Ecto neural progenitor cell (in vitro differentiated cells): Measurements from ENCODE around the gene PDS5A.
"Not testable (repeated sequence)": the region's sequence is repeated elsewhere in the genome, so short reads cannot be mapped to it uniquely, and the experiment has no call there.

Experiments used
- DNase-seq: peaks from one replicate; pipeline ENCODE4 v3.0.0-alpha.2; 2018; ENCODE audit warnings: low spot score

PDS5A gene

GRCh38 chr4:39977489-39978377 lies at the start of gene PDS5A:
Gene PDS5A, minus strand, starts transcription at chr4:39977911. Its CDS starts 1,334 bp downstream, at chr4:39976577.
- DNase-seq: peak; percentile 91

GRCh38 chr4:40024049-40024448 lies 46.3 kb upstream of the PDS5A start:
- DNase-seq: not testable (repeated sequence)

DNA sequence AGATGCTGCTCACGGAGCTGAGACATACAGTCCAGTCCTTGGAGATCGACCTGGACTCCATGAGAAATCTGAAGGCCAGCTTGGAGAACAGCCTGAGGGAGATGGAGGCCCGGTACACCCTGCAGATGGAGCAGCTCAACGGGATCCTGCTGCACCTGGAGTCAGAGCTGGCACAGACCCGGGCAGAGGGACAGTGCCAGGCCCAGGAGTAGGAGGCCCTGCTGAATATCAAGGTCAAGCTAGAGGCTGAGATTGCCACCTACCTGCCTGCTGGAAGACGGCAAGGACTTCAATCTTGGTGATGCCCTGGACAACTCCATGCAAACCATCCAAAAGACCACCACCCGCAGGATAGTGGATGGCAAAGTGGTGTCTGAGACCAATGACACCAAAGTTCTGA lies 43.4 kb upstream of the PDS5A start:
- DNase-seq: not testable (repeated sequence)

DNA sequence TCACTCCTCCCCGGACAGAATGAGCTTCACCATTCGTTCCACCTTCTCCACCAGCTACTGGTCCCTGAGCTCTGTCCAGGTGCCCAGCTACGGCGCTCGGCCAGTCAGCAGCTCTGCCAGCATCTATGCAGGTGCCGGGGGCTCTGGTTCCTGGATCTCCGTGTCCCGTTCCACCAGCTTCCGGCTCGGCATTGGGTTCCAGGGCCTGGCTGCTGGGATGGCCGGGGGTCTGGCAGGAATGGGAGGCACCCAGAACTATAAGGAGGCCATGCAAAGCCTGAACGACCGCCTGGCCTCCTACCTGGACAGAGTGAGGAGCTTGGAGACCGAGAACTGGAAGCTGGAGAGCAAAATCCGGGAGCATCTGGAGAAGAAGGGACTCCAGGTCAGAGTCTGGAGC lies 42.5 kb upstream of the PDS5A start:
- DNase-seq: no peak

DNA sequence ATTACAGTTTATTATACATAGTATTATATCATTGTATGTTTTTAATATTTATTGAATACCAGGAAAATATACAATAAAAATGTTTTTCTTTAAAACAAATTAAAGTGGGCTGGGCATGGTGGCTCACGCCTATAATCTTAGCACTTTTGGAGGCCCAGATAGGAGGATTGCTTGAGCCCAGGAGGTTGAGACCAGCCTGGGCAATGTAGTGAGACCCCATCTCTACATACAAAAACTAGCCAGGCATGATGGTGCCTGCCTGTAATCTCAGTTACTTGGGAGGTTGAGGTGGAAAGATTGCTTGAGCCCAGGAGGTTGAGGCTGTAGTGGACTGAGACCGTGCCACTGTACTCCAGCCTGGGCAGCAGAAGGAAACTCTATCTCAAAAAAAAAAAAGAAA lies 38.3 kb upstream of the PDS5A start:
- no peak for DNase-seq

- DNase-seq: no peak
Measured at GRCh38 chr4:40003986-40004385, 26.3 kb upstream of the PDS5A start.

- DNase-seq: no peak
Measured at GRCh38 chr4:40000711-40001110, 23.0 kb upstream of the PDS5A start.

DNA sequence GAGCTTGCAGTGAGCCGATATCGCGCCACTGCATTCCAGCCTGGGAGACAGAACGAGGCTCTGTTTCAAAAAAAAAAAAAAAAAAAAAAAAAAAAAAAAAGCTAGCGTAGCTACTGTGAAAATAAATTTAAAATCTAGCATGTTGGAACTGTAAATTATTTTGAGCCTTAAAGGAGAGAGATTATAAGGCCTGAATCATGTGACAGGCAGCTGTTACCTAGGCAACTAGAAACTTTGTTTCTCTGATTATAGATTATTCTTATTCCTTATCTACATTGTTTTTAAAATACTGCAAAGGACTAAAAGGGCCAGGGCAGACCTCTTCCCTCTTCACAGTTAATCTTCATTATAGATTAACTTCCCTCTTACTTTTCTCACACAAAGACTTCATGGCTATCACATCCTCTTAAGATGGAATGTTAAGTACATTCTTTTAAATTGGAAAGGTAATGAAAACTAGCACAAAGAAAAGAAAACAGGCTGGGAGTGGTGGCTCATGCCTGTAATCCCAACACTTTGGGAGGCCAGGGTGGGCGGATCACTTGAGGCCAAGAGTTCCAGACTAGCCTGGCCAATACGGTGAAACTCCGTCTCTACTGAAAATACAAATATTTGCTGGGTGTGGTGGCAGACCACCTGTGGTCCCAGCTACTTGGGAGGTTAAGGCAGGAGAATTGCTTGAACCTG lies 21.1 kb upstream of the PDS5A start:
- no peak for DNase-seq

DNA sequence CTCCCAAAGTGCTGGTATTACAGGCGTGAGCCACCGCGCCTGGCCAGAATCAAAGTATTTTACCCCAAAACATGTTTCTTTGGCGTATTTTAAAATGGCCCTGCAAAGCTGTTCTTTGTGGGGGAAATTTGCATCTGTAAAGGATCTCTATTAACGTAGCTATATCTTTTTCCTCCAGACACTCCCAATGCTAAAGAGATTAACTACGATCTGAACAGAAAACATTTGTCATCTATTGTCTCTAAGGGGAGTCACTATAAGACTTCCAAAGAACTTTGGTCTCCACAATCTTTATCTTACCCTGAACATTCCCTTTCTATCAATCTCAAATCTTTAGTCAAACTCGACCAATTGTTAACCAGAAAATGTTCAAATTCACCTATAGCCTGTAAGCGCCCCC lies 19.1 kb upstream of the PDS5A start:
- DNase-seq: no peak

DNA sequence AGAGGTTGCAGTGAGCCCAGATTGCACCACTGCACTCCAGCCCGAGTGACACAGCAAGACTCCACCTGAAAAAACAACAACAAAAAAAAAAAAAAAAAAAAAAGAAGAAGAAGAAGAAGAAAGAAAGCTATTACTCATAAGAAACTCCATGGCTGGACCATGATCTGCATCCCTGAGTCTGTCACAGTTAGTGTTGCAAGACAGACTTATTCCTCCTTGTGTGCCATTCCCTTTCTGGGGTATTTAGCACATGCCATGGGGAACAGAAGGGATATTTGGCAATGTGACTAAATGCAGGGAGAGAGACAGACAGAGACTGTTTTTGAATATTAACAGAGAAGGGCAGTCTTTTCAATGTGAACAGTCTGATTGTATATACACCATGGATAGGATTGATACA lies 16.7 kb upstream of the PDS5A start:
- no peak for DNase-seq

DNA sequence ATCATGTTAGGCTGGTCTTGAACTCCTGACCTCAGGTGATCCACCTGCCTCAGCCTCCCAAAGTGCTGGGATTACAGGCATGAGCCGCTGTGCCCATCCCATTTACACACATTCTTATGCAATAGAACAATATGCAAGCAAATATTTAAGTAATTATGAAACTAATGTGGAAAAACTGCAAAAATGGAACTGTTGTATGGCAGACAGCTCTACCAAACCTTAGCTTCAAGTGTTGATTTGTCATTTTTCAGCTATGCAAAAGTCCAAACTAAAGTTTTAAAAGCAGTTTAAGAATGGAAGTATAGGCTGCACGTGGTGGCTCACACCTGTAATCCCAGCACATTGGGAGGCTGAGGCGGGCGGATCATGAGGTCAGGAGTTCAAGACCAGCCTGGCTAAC lies 11.7 kb upstream of the PDS5A start:
- not testable (repeated sequence) for DNase-seq

DNA sequence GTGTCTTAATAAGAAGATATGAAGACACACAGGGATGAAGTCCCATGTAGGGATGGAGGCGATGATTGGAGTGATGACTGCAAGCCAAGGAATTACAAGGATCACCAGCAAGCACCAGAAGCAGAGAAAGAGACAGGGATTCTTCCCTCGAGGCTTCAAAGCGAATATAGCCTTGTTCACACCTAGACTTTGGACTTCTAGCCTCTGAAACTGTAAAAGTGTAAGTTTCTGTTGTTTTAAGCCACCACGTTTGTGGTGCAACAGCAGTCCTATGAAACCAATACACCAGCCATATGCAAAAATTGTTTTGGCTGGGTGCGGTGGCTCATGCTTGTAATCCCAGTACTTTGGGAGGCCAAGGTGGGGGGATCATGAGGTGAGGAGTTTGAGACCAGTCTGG lies 9.8 kb upstream of the PDS5A start:
- DNase-seq: no peak

GRCh38 chr4:39978904-39979303 lies 1.2 kb upstream of the PDS5A start:
- DNase-seq: no peak

DNA sequence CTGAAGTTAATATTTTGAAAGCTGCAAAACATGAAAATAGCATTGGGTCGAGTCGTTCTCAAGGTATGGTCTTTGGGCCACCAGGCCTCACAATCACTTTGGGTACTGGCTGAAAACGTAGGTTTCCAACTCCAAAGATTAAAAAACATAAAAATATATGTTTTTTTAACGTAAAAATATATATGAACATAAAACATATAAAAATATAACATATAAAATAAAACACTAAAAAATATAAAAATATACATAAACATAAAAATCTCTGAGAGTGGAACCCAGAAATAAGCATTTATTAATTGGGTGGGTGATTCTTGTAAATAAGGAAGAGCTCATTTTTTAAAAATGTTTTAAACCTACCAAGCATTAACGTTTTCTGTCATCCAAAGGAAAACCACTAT lies 666 bp upstream of the PDS5A start:
- DNase-seq: no peak

GRCh38 chr4:39976945-39977488 lies 694 bp downstream of the PDS5A start:
- peak; percentile 66 for DNase-seq

- DNase-seq: peak; percentile 83
Measured at GRCh38 chr4:39976141-39976944, 1.4 kb downstream of the PDS5A start.

DNA sequence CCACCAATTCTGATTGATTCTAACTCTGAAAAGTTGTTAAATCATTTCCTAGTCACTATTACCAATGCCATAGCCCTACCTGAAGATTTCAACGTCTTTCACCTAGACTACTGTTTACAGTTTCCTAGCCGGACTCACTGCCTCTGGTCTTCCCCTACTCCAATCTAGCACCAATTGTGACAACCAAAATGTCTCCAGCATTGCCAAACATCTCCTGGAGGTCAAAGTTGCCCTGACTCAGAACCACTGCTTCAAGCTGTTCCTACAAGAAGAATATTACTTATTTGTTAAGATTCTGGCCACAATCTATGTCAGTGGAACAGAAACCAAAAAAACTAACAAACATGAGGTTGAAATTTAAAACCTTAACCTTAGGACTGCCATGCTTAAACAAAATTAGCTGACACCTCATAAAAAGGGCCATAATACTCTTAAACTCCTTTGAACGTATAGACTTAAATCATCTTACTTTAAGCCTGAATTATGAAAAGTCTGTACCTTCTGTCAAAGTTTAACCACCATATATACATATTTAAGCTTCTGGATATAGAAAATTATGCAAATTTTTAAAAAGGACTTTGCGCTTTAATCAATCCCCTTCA lies 2.1 kb downstream of the PDS5A start:
- DNase-seq: no peak

DNA sequence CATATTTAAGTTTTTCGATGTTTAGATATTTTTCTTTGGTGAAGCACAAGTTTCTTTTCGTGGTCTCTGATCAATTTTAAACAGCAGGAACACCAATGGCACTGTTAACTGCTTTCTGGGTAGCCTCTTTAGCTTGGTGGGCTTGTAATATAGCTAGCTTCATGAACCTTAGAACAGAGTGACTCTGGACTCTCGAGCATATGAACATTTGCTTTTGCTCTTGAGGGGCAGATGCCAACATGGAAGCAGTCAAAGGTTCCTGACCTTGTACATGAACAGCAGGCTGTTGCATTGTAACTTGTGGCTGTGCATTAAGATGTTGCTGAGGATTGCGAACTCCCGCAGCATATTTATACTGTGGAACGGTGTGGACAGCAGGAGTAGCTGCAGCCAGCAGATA lies 4.7 kb downstream of the PDS5A start:
- not testable (repeated sequence) for DNase-seq

DNA sequence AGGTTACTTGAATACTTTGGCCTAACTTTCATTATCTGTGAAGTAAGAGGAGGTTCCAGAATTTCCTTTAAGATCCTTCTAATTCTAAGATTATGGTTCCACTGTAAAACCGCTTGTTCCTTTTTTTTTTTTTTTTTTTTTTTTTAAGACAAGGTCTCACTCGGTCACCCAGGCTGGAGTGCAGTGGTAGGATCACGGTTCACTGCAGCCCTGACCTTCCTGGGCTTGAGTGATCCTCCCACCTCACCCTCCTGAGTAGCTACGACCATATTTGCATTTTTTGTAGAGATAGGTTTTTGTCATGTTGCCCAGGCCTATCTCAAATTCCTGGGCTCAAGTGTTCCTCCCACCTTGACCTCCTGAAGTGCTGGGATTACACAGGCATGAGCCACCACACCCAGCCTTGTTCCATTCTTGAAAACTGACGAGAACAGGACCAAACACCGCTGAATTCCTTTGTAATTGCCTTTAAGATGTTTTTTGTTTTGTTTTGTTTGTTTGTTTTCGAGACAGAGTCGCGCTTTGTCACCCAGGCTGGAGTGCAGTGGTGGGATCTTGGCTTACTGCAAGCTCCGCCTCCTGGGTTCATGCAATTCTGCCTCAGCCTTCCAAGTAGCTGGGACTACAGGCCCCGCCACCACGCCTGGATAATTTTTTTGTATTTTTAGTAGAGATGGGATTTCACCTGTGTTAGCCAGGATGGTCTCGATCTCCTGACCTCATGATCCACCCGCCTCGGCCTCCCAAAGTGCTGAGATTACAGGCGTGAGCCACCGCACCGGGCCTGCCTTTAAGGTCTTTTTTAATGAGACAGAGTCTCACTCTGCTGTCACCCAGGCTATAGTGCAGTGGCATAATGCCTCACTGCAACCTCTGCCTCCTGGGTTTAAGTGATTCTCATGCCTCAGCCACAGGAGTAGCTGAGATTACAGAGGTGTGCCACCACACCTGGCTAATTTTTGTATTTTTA lies 6.8 kb downstream of the PDS5A start:
- DNase-seq: no peak

DNA sequence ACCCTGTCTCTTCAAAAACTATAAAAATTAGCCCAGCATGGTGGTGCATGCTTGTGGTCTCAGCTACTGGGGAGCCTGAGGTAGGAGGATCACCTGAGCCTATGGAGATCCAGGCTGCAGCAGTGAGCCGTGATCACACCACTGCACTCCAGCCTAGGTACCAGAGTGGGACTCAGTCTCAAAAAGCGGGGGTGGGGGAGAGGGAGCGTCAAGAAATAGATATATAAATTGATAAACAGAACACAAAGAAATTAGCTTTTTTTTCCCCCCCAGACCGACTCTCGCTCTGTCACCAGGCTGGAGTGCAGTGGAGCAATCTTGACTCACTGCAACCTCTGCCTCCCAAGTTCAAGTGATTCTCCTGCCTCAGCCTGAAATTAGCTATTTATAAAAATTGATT lies 14.1 kb downstream of the PDS5A start:
- DNase-seq: no peak
